HepG2 (cell line): ENCODE data around the gene SELENOV. TPM values are rescaled to one million over a fixed set of nuclear protein-coding genes. Genes with fewer than 3 reads are reported as not detected.

Source experiments
- ARNTL ChIP-seq: sonication (generic); formaldehyde crosslinking; IDR thresholded peaks from 2 replicates; pipeline ENCODE4 v1.4.0; 2020; ENCODE audit warnings: mild to moderate bottlenecking, missing genetic modification reagents
- DNMT3B ChIP-seq: conservative IDR thresholded peaks from 2 replicates; pipeline ENCODE4 v1.6.1; 2016; ENCODE audit warnings: missing biosample characterization, control low read depth
- HOXA5 ChIP-seq: sonication (generic); formaldehyde crosslinking; IDR thresholded peaks from 2 replicates; pipeline ENCODE4 v1.4.0; 2020; ENCODE audit warnings: missing genetic modification reagents
- RARA ChIP-seq: IDR thresholded peaks from 2 replicates; pipeline ENCODE4 v1.6.1; 2016; ENCODE audit warnings: missing genetic modification reagents, missing compliant biosample characterization
- SALL1 ChIP-seq: sonication (generic); formaldehyde crosslinking; IDR thresholded peaks from 2 replicates; pipeline ENCODE4 v1.8.0; 2022; ENCODE audit warnings: mild to moderate bottlenecking, missing genetic modification reagents
- SNAPC2 ChIP-seq: sonication (generic); formaldehyde crosslinking; IDR thresholded peaks from 2 replicates; pipeline ENCODE4 v1.8.1; 2022; ENCODE audit warnings: mild to moderate bottlenecking, missing genetic modification reagents
- SYNCRIP ChIP-seq: fragments of 200-400 bp; formaldehyde crosslinking; IDR thresholded peaks from 2 replicates; pipeline ENCODE4 v1.6.1; 2018; ENCODE audit warnings: mild to moderate bottlenecking, low read depth, low read length; ENCODE audit not compliant: insufficient read depth
- ZIK1 ChIP-seq: sonication (generic); formaldehyde crosslinking; IDR thresholded peaks from 2 replicates; pipeline ENCODE4 v1.5.0; 2020; ENCODE audit warnings: mild to moderate bottlenecking, low read depth, missing genetic modification reagents, borderline replicate concordance
- ZNF20 ChIP-seq: sonication (generic); formaldehyde crosslinking; IDR thresholded peaks from 2 replicates; pipeline ENCODE4 v1.4.0; 2020; ENCODE audit warnings: mild to moderate bottlenecking, moderate library complexity, missing genetic modification reagents
- ZNF44 ChIP-seq: sonication (generic); formaldehyde crosslinking; IDR thresholded peaks from 2 replicates; pipeline ENCODE4 v1.5.1; 2020; ENCODE audit warnings: mild to moderate bottlenecking, missing genetic modification reagents
- ZSCAN31 ChIP-seq: sonication (generic); formaldehyde crosslinking; IDR thresholded peaks from 2 replicates; pipeline ENCODE4 v1.5.0; 2020; ENCODE audit warnings: low read depth, mild to moderate bottlenecking, missing genetic modification reagents
- polyA plus RNA-seq, 8 experiments: library from polyadenylated mRNA; depleted of rRNA in 3 of 8; stranded (reverse) in 7 of 8; unstranded in 1 of 8; fragments of >200 nt; fragmentation: Illumina TruSeq in 4 of 8; extraction: Trizol in 4 of 8; gene quantifications; 2 replicates each; pipeline versions ENCODE4 v1.2.1 to v1.2.3, GENCODE V29; 2011 to 2016; ENCODE audit warnings: low read depth in 4 of 8, missing spikeins in 1 of 8, mixed read lengths in 1 of 8; ENCODE audit not compliant: insufficient read depth in 1 of 8
- total RNA-seq, 5 experiments: library from RNA; depleted of rRNA; stranded (reverse); fragments of >200 nt; fragmentation: Illumina TruSeq; extraction: Trizol; gene quantifications; 2 replicates each; pipeline ENCODE4 v1.2.3, GENCODE V29; 2016; ENCODE audit warnings: low read depth in 1 of 5
- TF ChIP-seq, protein P1 (sequence below): sonication (generic); formaldehyde crosslinking; IDR thresholded peaks from 2 replicates; pipeline ENCODE4 v1.4.0; 2020; ENCODE audit warnings: missing genetic modification reagents
- TF ChIP-seq, protein P2 (sequence below): sonication (generic); formaldehyde crosslinking; IDR thresholded peaks from 2 replicates; pipeline ENCODE4 v1.8.0; 2022; ENCODE audit warnings: missing genetic modification reagents, low read depth, mild to moderate bottlenecking, borderline replicate concordance
- TF ChIP-seq, protein P3 (sequence below): sonication (generic); formaldehyde crosslinking; IDR thresholded peaks from 2 replicates; pipeline ENCODE4 v1.4.0; 2020; ENCODE audit warnings: low read depth, mild to moderate bottlenecking, missing genetic modification reagents
- TF ChIP-seq, protein P4 (sequence below): sonication (generic); formaldehyde crosslinking; IDR thresholded peaks from 2 replicates; pipeline ENCODE4 v1.5.0; 2020; ENCODE audit warnings: missing genetic modification reagents
- TF ChIP-seq, protein P5 (sequence below): sonication (generic); formaldehyde crosslinking; IDR thresholded peaks from 2 replicates; pipeline ENCODE4 v1.5.1; 2020; ENCODE audit warnings: mild to moderate bottlenecking, moderate library complexity, missing genetic modification reagents
- TF ChIP-seq, protein P6 (sequence below): sonication (generic); formaldehyde crosslinking; IDR thresholded peaks from 2 replicates; pipeline ENCODE4 v1.4.0; 2020; ENCODE audit warnings: missing genetic modification reagents
- TF ChIP-seq, protein P7 (sequence below): sonication (generic); formaldehyde crosslinking; IDR thresholded peaks from 2 replicates; pipeline ENCODE4 v1.4.0; 2020; ENCODE audit warnings: mild to moderate bottlenecking, missing genetic modification reagents
- TF ChIP-seq, protein P8 (sequence below): IDR thresholded peaks from 2 replicates; pipeline ENCODE4 v1.6.1; 2016; ENCODE audit warnings: missing compliant biosample characterization, missing genetic modification reagents, borderline replicate concordance

The SELENOV gene
- total and polyA plus RNA-seq, 2 of the 13 experiments (the other 11 are each of a cell fraction or from before 2014, with no cell fraction given), result not detected

DNA sequence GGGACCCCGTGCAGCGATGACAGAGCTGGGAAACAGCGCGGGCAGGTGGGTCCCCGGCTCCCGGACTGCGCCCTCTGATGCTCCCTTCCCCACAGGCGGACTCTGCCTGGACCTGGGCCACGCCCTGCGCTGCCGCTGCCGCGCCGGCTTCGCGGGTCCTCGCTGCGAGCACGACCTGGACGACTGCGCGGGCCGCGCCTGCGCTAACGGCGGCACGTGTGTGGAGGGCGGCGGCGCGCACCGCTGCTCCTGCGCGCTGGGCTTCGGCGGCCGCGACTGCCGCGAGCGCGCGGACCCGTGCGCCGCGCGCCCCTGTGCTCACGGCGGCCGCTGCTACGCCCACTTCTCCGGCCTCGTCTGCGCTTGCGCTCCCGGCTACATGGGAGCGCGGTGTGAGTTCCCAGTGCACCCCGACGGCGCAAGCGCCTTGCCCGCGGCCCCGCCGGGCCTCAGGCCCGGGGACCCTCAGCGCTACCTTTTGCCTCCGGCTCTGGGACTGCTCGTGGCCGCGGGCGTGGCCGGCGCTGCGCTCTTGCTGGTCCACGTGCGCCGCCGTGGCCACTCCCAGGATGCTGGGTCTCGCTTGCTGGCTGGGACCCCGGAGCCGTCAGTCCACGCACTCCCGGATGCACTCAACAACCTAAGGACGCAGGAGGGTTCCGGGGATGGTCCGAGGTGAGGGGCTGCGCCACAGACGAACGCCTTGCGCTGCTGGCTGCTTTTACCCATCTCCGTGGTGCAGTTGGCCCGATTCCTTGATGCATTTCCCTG lies 7.8 kb upstream of the SELENOV start (continued):
- TF ChIP-seq, protein P1, sequence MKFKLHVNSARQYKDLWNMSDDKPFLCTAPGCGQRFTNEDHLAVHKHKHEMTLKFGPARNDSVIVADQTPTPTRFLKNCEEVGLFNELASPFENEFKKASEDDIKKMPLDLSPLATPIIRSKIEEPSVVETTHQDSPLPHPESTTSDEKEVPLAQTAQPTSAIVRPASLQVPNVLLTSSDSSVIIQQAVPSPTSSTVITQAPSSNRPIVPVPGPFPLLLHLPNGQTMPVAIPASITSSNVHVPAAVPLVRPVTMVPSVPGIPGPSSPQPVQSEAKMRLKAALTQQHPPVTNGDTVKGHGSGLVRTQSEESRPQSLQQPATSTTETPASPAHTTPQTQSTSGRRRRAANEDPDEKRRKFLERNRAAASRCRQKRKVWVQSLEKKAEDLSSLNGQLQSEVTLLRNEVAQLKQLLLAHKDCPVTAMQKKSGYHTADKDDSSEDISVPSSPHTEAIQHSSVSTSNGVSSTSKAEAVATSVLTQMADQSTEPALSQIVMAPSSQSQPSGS (CRISPR knock-in tag), result no peak; the same call in 1 of the 2 replicates
- TF ChIP-seq ZNF20 (CRISPR knock-in tag), result no peak
- TF ChIP-seq SALL1 (CRISPR knock-in tag), result peak; percentile 85
- no peak for TF ChIP-seq RARA (CRISPR knock-in tag)
- TF ChIP-seq, protein P2, sequence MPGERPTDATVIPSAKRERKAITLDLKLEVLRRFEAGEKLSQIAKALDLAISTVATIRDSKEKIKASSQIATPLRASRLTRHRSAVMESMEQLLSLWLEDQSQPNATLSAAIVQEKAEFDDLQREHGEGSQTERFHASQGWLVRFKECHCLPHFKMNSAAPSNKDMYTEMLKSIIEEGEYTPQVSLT (CRISPR knock-in tag), result no peak; the same call in 1 of the 2 replicates
- TF ChIP-seq SNAPC2, result peak; percentile 91
- TF ChIP-seq ZNF44, result no peak
- TF ChIP-seq ARNTL (CRISPR knock-in tag), result no peak
- peak; percentile 94 for TF ChIP-seq ZSCAN31 (CRISPR knock-in tag)
- TF ChIP-seq HOXA5 (CRISPR knock-in tag), result peak; percentile 74; the same call in 1 of the 2 replicates
- TF ChIP-seq SYNCRIP, result no peak
- TF ChIP-seq, protein P3, sequence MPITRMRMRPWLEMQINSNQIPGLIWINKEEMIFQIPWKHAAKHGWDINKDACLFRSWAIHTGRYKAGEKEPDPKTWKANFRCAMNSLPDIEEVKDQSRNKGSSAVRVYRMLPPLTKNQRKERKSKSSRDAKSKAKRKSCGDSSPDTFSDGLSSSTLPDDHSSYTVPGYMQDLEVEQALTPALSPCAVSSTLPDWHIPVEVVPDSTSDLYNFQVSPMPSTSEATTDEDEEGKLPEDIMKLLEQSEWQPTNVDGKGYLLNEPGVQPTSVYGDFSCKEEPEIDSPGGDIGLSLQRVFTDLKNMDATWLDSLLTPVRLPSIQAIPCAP (CRISPR knock-in tag), result no peak; the same call in 1 of the 2 replicates
- TF ChIP-seq, protein P4, sequence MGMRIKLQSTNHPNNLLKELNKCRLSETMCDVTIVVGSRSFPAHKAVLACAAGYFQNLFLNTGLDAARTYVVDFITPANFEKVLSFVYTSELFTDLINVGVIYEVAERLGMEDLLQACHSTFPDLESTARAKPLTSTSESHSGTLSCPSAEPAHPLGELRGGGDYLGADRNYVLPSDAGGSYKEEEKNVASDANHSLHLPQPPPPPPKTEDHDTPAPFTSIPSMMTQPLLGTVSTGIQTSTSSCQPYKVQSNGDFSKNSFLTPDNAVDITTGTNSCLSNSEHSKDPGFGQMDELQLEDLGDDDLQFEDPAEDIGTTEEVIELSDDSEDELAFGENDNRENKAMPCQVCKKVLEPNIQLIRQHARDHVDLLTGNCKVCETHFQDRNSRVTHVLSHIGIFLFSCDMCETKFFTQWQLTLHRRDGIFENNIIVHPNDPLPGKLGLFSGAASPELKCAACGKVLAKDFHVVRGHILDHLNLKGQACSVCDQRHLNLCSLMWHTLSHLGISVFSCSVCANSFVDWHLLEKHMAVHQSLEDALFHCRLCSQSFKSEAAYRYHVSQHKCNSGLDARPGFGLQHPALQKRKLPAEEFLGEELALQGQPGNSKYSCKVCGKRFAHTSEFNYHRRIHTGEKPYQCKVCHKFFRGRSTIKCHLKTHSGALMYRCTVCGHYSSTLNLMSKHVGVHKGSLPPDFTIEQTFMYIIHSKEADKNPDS, result no peak
- peak; percentile 98 for TF ChIP-seq ZIK1 (CRISPR knock-in tag)
- peak; percentile 73; the same call in 1 of the 2 replicates for TF ChIP-seq DNMT3B (CRISPR knock-in tag)
- TF ChIP-seq, protein P5, sequence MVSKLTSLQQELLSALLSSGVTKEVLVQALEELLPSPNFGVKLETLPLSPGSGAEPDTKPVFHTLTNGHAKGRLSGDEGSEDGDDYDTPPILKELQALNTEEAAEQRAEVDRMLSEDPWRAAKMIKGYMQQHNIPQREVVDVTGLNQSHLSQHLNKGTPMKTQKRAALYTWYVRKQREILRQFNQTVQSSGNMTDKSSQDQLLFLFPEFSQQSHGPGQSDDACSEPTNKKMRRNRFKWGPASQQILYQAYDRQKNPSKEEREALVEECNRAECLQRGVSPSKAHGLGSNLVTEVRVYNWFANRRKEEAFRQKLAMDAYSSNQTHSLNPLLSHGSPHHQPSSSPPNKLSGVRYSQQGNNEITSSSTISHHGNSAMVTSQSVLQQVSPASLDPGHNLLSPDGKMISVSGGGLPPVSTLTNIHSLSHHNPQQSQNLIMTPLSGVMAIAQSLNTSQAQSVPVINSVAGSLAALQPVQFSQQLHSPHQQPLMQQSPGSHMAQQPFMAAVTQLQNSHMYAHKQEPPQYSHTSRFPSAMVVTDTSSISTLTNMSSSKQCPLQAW (CRISPR knock-in tag), result no peak
- TF ChIP-seq, protein P6, sequence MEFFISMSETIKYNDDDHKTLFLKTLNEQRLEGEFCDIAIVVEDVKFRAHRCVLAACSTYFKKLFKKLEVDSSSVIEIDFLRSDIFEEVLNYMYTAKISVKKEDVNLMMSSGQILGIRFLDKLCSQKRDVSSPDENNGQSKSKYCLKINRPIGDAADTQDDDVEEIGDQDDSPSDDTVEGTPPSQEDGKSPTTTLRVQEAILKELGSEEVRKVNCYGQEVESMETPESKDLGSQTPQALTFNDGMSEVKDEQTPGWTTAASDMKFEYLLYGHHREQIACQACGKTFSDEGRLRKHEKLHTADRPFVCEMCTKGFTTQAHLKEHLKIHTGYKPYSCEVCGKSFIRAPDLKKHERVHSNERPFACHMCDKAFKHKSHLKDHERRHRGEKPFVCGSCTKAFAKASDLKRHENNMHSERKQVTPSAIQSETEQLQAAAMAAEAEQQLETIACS (CRISPR knock-in tag), result peak; percentile 95
- TF ChIP-seq, protein P7, sequence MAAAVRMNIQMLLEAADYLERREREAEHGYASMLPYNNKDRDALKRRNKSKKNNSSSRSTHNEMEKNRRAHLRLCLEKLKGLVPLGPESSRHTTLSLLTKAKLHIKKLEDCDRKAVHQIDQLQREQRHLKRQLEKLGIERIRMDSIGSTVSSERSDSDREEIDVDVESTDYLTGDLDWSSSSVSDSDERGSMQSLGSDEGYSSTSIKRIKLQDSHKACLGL (CRISPR knock-in tag), result peak; percentile 93; the same call in 1 of the 2 replicates
- TF ChIP-seq, protein P8, sequence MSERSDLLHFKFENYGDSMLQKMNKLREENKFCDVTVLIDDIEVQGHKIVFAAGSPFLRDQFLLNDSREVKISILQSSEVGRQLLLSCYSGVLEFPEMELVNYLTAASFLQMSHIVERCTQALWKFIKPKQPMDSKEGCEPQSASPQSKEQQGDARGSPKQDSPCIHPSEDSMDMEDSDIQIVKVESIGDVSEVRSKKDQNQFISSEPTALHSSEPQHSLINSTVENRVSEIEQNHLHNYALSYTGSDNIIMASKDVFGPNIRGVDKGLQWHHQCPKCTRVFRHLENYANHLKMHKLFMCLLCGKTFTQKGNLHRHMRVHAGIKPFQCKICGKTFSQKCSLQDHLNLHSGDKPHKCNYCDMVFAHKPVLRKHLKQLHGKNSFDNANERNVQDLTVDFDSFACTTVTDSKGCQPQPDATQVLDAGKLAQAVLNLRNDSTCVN (CRISPR knock-in tag), result no peak
